HG02884 (cell line): Measurements from ENCODE around the gene DAW1.

Source experiments
- ATAC-seq: cut with Tn5 transposase; IDR thresholded peaks from one replicate; pipeline ENCODE4 v1.9.1; 2021; ENCODE audit warnings: mild to moderate bottlenecking, moderate library complexity; ENCODE audit not compliant: unreplicated experiment

The DAW1 gene

DNA sequence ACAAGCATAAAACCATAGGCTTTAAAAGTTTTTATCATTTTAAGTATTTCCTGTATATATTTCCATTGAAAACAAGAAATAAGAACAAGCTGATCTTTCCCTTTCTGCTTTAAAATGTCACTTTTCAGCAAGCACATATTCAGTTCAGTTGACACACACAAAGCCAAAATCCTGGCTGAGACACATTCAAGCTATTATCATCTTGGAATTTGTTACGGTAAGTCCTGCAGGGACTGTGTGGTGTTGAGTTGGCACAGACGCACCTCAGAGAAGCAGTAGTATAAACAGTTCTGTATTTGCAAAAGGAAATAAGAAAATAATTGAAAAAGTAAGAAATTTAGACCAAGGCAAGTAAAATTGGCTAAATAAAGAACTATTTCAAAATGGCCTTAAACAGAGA, 10.4 kb upstream of the DAW1 start:
- ATAC-seq: no peak

DNA sequence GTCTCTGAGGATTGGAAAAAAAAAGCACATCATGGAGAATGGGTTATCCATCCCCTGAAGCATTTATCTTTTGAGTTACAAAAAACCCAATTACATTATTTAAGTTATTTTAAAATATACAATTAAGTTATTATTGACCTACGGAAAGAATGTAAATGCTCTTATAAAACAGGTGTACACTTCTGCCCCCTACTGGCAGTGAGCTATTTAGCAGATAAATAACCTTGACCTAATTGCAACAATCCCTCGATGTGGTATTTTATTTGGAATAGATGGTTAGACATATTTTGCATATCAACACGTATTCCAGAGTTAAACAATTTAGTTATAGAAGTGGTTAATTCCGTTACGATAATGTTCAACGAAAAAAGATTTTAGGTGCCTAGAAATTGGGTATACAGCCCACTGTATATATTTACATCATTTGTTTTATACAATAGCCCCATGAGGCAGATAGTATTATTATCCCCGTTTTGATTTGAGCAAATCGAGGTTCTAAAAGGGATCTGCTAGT, 9.1 kb upstream of the DAW1 start:
- ATAC-seq: no peak

DNA sequence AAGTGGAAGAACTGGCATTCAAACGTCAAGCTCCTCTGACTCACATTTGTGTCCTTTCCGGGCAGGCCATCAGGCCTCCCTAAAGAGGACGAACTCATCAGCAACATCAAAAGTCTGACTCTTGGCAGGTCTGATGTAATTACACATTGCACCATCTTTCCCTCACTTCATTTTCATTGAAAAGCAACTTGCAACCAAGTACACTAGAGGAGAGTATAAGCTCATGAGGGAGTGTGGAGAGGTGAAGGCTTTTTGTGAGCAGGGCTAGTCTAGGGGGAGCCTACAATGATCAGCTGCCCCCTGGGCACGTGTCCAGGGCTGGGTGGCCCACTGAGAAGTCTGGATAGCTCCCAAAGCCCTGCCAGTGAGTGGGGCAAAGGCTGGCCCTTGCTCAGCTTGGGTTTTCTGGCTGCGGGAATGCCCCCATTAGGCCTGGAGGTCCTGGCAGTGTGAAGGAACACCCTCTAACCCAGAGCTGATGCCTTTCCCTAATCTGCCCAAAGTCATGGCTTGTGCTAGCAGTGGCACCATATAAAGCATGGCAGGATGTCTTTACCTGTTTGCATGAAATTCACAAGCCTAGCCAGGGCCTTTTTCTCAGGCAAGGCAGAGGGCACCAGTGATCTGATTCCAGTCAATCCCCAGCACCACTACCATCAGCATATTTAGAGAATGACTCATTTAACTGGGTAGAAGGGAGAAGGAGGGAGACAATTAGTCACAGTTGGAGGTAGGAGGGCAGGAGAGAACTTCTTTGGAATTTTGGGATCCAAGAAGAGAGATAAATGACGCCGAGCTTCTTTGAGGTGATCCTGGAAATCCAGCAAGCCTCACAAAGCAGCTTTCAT, 8.5 kb upstream of the DAW1 start:
- no peak for ATAC-seq

DNA sequence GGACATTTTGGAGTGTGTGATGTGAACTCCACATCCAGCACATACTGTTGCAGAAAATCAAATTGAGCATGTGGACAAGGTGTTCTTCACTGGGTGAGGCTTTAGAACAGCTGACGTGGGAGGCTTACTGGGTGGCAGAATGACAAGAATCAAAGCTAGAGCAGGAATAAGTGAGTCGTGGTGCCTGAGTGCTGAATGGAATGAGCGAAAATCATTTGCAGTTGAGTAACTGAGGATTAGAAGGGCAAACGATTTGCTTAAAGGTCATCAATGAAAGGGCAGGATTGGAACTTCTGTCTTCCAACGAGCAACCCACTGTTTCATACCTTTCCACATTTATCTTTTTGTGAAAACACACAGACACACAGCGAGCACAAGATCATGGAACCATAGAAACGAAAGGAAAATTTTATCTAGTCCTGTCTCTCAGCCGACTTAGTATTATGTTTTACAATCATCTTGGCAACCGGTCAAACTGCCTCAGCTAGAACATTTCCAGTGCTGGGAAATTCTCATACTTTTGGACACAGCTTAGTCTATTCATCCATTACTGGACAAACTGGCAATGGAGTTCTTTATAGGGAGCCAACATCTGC, 7.2 kb upstream of the DAW1 start:
- no peak for ATAC-seq

GRCh38 chr2:227865291-227865690, 6.1 kb upstream of the DAW1 start:
- ATAC-seq: no peak

GRCh38 chr2:227867386-227867785, 4.0 kb upstream of the DAW1 start:
- no peak for ATAC-seq

DNA sequence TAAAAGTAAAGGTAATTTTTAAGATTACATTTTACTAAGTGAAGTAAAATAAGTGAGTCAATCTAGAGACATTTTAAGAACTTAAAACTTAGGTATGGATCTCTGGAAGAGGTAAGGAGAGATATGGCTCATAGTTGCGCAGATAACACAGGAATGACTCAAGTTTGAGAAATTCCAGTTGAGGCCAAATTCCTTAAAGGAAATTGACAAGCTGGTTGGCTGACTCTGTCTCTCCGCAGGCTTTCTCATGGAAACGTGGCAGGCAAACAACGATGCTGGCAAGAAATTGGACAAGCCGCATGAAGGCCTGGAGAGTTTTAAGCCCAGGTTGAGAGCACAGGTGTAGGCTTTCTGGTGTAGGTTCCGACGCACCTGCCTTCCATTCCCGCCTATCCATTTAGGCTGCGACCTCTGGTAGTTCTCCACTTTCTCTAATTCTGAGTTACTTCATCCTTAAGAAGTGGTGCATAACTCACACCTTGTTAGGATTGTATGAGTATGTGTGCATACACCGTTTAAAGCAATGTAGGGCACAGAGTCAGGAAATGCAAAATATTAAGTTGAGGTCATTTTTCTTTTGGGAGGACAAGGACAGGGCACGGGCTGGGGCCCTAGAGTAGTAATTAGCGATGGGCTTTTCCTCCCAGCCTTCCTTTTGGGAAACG, 589 bp upstream of the DAW1 start:
- ATAC-seq: peak; percentile 18

GRCh38 chr2:227872676-227873075, 1.2 kb downstream of the DAW1 start:
- no peak for ATAC-seq

DNA sequence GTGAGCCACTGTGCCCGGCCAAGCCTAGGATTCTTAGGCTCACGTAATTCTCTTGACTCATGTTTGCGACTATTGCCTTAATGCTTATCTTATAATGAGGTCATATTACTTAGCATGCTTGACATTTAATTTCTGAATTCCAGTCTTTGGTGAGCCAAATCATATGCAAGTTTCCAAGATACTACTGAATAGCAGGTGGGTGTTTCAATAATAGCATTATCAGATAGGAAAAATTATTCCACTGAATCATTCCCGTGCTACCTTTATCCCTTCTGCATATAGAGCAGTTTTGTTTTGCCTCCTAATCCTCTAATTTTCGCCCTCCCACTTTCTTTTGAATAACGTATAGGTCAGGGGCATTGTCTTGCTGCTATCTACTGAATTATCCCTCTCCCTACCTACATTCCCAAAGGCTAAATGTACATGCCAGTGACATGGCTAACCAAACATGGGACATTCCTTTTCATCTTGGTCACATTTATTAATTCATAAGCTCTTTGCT, 4.9 kb downstream of the DAW1 start:
- ATAC-seq: no peak

- ATAC-seq: no peak
These were observed 6.2 kb downstream of the DAW1 start for GRCh38 chr2:227877421-227878310.

- no peak for ATAC-seq
These were observed 9.0 kb downstream of the DAW1 start for GRCh38 chr2:227880460-227880859.

- ATAC-seq: peak; percentile 62
These were observed 10.6 kb downstream of the DAW1 start for GRCh38 chr2:227881866-227882517.

- peak; percentile 91 for ATAC-seq
These were observed 13.1 kb downstream of the DAW1 start for GRCh38 chr2:227884511-227884947.

DNA sequence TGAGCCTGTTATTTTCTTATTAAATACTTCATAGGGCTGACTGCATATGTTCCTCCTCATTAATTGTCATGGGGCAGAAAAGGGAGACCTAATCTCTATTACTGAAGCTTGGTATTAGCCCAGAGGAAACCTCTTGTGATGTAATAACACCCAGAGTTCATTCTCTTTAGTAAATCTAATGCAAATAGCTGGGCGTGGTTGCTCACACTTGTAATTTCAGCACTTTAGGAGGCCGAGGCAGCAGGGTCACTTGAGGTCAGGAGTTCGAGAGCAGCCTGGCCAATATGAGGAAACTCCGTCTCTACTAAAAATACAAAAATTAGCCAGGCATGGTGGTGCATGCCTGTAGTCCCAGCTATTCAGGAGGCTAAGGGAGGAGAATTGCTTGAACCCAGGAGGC, 14.7 kb downstream of the DAW1 start:
- no peak for ATAC-seq

GRCh38 chr2:227888289-227888688, 16.9 kb downstream of the DAW1 start:
- ATAC-seq: no peak

- no peak for ATAC-seq
These were observed 17.9 kb downstream of the DAW1 start for GRCh38 chr2:227889336-227889735.

- peak; percentile 81 for ATAC-seq
These were observed 19.2 kb downstream of the DAW1 start for GRCh38 chr2:227890495-227891079.

DNA sequence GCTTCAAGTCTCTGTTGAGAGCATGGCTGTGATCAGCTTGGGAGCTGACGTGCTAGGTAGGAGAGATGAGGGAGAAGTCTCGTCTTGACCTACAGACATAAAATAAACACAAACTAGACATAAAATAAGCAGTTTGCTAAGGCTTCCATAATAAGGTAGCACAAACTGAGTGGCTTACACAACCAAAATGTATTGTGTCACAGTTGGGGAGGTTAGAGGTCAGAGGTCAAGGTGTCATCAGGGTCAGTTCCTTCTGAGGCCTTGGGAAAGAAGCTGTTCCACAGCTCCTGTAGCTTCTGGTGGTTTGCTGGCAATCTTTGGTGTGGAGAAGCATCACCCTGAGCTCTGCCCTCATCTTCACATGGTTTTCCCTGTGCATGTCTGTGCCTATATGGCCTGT, 20.2 kb downstream of the DAW1 start:
- ATAC-seq: no peak

DNA sequence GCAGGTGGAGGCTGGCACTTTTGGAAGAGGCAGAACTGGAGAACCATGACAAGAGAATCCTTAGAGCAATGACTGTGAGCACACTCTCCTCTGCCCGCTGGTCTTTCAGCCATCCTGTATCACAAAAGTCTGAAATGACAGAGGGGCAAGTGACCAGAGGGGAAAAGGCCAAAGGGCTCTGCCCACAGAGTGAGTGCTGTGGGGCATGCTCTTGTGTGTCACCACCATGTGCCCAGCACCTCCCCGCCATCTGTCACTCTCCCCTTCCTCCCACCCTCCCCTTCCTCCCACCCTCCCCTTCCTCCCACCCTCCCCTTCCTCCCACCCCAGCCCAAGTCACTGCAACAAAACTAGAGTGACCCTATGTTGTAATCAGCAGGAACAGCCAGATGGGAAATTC, 31.9 kb downstream of the DAW1 start:
- ATAC-seq: no peak

DNA sequence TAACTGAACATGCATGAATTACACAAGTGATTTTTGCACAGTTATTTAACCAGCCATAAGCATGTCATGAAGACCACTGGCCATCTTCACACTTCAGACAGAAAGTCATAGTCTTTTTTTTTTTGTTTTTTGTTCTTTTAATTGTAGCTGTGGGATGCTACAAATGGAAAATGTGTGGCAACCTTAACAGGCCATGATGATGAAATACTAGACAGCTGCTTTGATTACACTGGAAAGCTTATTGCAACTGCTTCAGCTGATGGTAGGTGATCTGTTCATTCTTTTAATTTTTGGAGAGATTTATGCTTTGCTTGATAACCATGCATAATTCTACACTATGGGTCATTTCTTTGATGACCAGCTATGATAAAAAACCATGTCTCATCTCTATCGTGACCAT, 35.6 kb downstream of the DAW1 start:
- no peak for ATAC-seq
